Hepatocyte (in vitro differentiated cells): ENCODE data around the gene DOCK1. TPM values are rescaled to one million over a fixed set of nuclear protein-coding genes. Genes with fewer than 3 reads are reported as not detected.

Experiments
- DNase-seq: peaks from one replicate; pipeline ENCODE4 v3.0.0-alpha.2; 2016; ENCODE audit warnings: low spot score
- H2AFZ ChIP-seq: fragments of 200-600 bp; sonication (generic); 2 replicates; pipeline ENCODE4 v1.6.0; 2016; ENCODE audit warnings: antibody characterized with exemption, mild to moderate bottlenecking
- H3K27ac ChIP-seq: fragments of 200-600 bp; sonication (generic); 2 replicates; pipeline ENCODE4 v1.5.1; 2016; ENCODE audit warnings: mild to moderate bottlenecking
- H3K27me3 ChIP-seq: fragments of 200-600 bp; sonication (generic); 2 replicates; pipeline ENCODE4 v1.6.1; 2016
- H3K36me3 ChIP-seq: fragments of 200-600 bp; sonication (generic); replicated peaks from 2 replicates; pipeline ENCODE4 v1.5.1; 2016; ENCODE audit warnings: low read depth; ENCODE audit not compliant: insufficient read depth
- H3K4me1 ChIP-seq: fragments of 200-600 bp; sonication (generic); 2 replicates; pipeline ENCODE4 v1.5.1; 2016; ENCODE audit warnings: mild to moderate bottlenecking, moderate library complexity; ENCODE audit not compliant: insufficient read depth
- H3K4me2 ChIP-seq: fragments of 200-600 bp; sonication (generic); 2 replicates; pipeline ENCODE4 v1.6.0; 2016
- H3K4me3 ChIP-seq: fragments of 200-600 bp; sonication (generic); 2 replicates; pipeline ENCODE4 v1.5.1; 2016; ENCODE audit warnings: mild to moderate bottlenecking
- H3K79me2 ChIP-seq: fragments of 200-600 bp; sonication (generic); 2 replicates; pipeline ENCODE4 v1.6.0; 2017; ENCODE audit warnings: mild to moderate bottlenecking
- H3K9me2 ChIP-seq: fragments of 200-600 bp; sonication (generic); replicated peaks from 2 replicates; pipeline ENCODE4 v1.6.0; 2017; ENCODE audit warnings: mild to moderate bottlenecking; ENCODE audit not compliant: insufficient read depth
- H3K9me3 ChIP-seq: fragments of 200-600 bp; sonication (generic); 2 replicates; pipeline ENCODE4 v1.5.1; 2016; ENCODE audit warnings: low read depth, mild to moderate bottlenecking
- H4K20me1 ChIP-seq: fragments of 200-600 bp; sonication (generic); 2 replicates; pipeline ENCODE4 v1.6.0; 2016; ENCODE audit warnings: mild to moderate bottlenecking; ENCODE audit not compliant: insufficient read depth, poor library complexity, severe bottlenecking
- CTCF ChIP-seq: fragments of 200-600 bp; sonication (generic); IDR thresholded peaks from 2 replicates; pipeline ENCODE4 v1.5.1; 2016; ENCODE audit warnings: antibody characterized with exemption, mild to moderate bottlenecking; ENCODE audit not compliant: poor library complexity
- EZH2 ChIP-seq: fragments of 200-600 bp; sonication (generic); IDR thresholded peaks from 2 replicates; pipeline ENCODE4 v1.6.1; 2016; ENCODE audit warnings: antibody characterized with exemption, mild to moderate bottlenecking, borderline replicate concordance
- EZH2phosphoT487 ChIP-seq: fragments of 200-600 bp; sonication (generic); IDR thresholded peaks from one replicate; pipeline ENCODE4 v1.6.1; 2018; ENCODE audit warnings: antibody characterized with exemption, mild to moderate bottlenecking, low read depth, moderate library complexity; ENCODE audit not compliant: unreplicated experiment, severe bottlenecking
- WGBS: methylation state at CpG from one replicate; pipeline ENCODE4 v1.1.6; 2016; ENCODE audit warnings: low lambda C conversion rate; ENCODE audit errors: missing lambda C conversion rate; 5-methylcytosine and 5-hydroxymethylcytosine counted together
- polyA plus RNA-seq: library from polyadenylated mRNA; unstranded; fragments of >200 nt; fragmentation: Nextera tagmentation; extraction: Ambion mirVana; gene quantifications from 2 replicates; pipeline ENCODE4 v1.2.1, GENCODE V29; 2016
- total RNA-seq: library from RNA; depleted of rRNA; stranded (reverse); fragments of >200 nt; gene quantifications from 2 replicates; pipeline ENCODE4 v1.2.3, GENCODE V29; 2014

The DOCK1 gene
- total and polyA plus RNA-seq, 2 experiments from 2014 or later, result 16.0 to 55.5 TPM

DNA sequence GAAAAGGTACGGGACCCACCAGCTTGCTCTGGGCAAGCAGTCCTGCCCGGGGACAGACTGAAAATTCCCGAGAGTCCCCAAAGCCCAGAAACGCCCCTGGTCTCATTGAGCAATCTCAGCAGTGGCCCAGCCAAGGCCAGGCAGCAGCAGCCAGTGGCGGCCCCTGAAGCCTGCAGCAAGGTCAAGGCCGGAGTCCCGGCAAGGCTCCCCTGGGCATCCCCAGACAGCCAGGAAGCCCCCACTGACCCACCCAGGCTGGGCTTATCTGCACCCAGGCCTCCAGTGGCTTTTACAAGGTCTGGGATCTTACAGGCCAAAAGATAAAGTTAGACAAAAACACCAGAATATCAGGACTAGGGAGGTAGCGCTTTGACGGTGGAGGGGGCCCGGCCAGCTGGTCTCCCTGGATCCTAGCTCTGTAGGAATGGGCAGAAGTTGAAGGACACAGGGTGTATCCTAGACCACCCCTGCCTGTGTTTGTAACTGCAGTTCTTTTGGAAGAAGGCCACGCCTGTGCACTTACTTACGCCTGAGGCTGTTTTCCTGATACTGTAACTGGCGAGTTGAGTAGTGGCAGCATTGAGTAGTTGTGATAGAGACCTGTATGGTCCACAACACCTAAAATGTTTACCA, 513.4 kb downstream of the DOCK1 start:
- Histone ChIP-seq H3K79me2 (no peaks in the 10 kb centered on the region), H3K36me3 (no peaks in the 10 kb centered on the region)
- TF ChIP-seq EZH2phosphoT487, result no peak
- TF ChIP-seq EZH2, result no peak
- no peak for TF ChIP-seq CTCF

GRCh38 chr10:127420138-127420684, 515.0 kb downstream of the DOCK1 start:
- no peak overlapping the region for H3K27ac ChIP-seq
- no peaks in the 10 kb centered on the region for H3K79me2 ChIP-seq
- no peaks in the 10 kb centered on the region for H3K36me3 ChIP-seq
- no peaks in the 10 kb centered on the region for H3K9me3 ChIP-seq
- no peaks in the 10 kb centered on the region for H3K9me2 ChIP-seq
- DNase-seq, result no peak
- H4K20me1 ChIP-seq, result no peaks in the 10 kb centered on the region
- H3K4me2 ChIP-seq, result no peak overlapping the region
- 96% methylated on average over 10 of the region's 10 CpGs for WGBS
- no peaks in the 10 kb centered on the region for H3K27me3 ChIP-seq
- H3K4me3 ChIP-seq, result no peak overlapping the region
- no peak for TF ChIP-seq CTCF
- TF ChIP-seq EZH2, result no peak
- no peak for TF ChIP-seq EZH2phosphoT487
- H3K4me1 ChIP-seq, result no peaks in the 10 kb centered on the region
- no peak overlapping the region for H2AFZ ChIP-seq

More for the DNA sequence above, 513.4 kb downstream of the DOCK1 start:
- Histone ChIP-seq H3K4me3 (no peak overlapping the region), H4K20me1 (no peaks in the 10 kb centered on the region), H2AFZ (no peak overlapping the region), H3K9me2 (no peaks in the 10 kb centered on the region), H3K9me3 (no peaks in the 10 kb centered on the region), H3K4me2 (no peak overlapping the region), H3K27ac (no peak overlapping the region), H3K27me3 (no peaks in the 10 kb centered on the region), H3K4me1 (no peaks in the 10 kb centered on the region)
- no peak for DNase-seq
- 86% methylated on average over 12 of the region's 13 CpGs for WGBS

GRCh38 chr10:127423218-127423915, 518.1 kb downstream of the DOCK1 start:
- H2AFZ ChIP-seq, result no peak overlapping the region
- no peaks in the 10 kb centered on the region for H3K36me3 ChIP-seq

More at GRCh38 chr10:127423218-127423915, 518.1 kb downstream of the DOCK1 start:
- Histone ChIP-seq H4K20me1 (no peaks in the 10 kb centered on the region), H3K79me2 (no peaks in the 10 kb centered on the region), H3K27me3 (no peaks in the 10 kb centered on the region), H3K4me2 (no peak overlapping the region), H3K27ac (no peak overlapping the region), H3K4me3 (no peak overlapping the region), H3K9me3 (no peaks in the 10 kb centered on the region), H3K9me2 (no peaks in the 10 kb centered on the region), H3K4me1 (no peaks in the 10 kb centered on the region)
- 78% methylated on average over 8 of the region's 8 CpGs for WGBS
- DNase-seq, result no peak
- no peak for TF ChIP-seq CTCF
- no peak for TF ChIP-seq EZH2
- TF ChIP-seq EZH2phosphoT487, result no peak
